SK-N-SH (cell line): Measurements from ENCODE around the gene TPSB2. TPM values are rescaled to one million over a fixed set of nuclear protein-coding genes. Genes with fewer than 3 reads are reported as not detected.

Source experiments
- polyA plus RNA-seq, 3 experiments: library from polyadenylated mRNA; depleted of rRNA; stranded (reverse); fragments of >200 nt; gene quantifications; 2 replicates each; pipeline ENCODE4 v1.2.3, GENCODE V29; 2012

TPSB2 gene
- polyA plus RNA-seq, 1 of the 3 experiments (the other 2 are of a cell fraction), result not detected

Other genes starting within 250 kb of the TPSB2 start
- not detected in 2 replicates for gene SOX8, start 248.4 kb downstream of the TPSB2 start, polyA plus RNA-seq (2012; rRNA removed)
- gene SSTR5, start 157.4 kb downstream of the TPSB2 start, polyA plus RNA-seq (2012; rRNA removed), result not detected in 2 replicates
- not detected in 2 replicates for gene C1QTNF8, start 133.9 kb downstream of the TPSB2 start, polyA plus RNA-seq (2012; rRNA removed)
- not detected in 2 replicates for gene CACNA1H, start 77.1 kb downstream of the TPSB2 start, polyA plus RNA-seq (2012; rRNA removed)
- gene TPSG1, start 4.9 kb downstream of the TPSB2 start, polyA plus RNA-seq (2012; rRNA removed), result not detected in 2 replicates
- not detected in 2 replicates for gene TPSAB1, start 10.5 kb upstream of the TPSB2 start, polyA plus RNA-seq (2012; rRNA removed)
- gene TPSD1, start 25.9 kb upstream of the TPSB2 start, polyA plus RNA-seq (2012; rRNA removed), result not detected in 2 replicates
- 107 and 113 TPM in 2 replicates for gene UBE2I, start 79.5 kb upstream of the TPSB2 start, polyA plus RNA-seq (2012; rRNA removed)
- 1.1 and 2.0 TPM in 2 replicates for gene BAIAP3, start 103.5 kb upstream of the TPSB2 start, polyA plus RNA-seq (2012; rRNA removed)
- gene TSR3, start 121.7 kb upstream of the TPSB2 start, polyA plus RNA-seq (2012; rRNA removed), result 67.6 and 87.3 TPM in 2 replicates
- gene GNPTG, start 121.7 kb upstream of the TPSB2 start, polyA plus RNA-seq (2012; rRNA removed), result 113 and 114 TPM in 2 replicates
- gene UNKL, start 184.5 kb upstream of the TPSB2 start, polyA plus RNA-seq (2012; rRNA removed), result 16.3 and 16.4 TPM in 2 replicates
- 47.6 and 51.9 TPM in 2 replicates for gene UQCC4, start 190.6 kb upstream of the TPSB2 start, polyA plus RNA-seq (2012; rRNA removed)
- not detected in 2 replicates for gene PERCC1, start 200.9 kb upstream of the TPSB2 start, polyA plus RNA-seq (2012; rRNA removed)
- 0.35 and 0.41 TPM in 2 replicates for gene CCDC154, start 214.4 kb upstream of the TPSB2 start, polyA plus RNA-seq (2012; rRNA removed)
- 22.7 and 44.3 TPM in 2 replicates for gene CLCN7, start 244.8 kb upstream of the TPSB2 start, polyA plus RNA-seq (2012; rRNA removed)